ENCODE results near the gene HTR6.

GRCh38 chr1:19710825-19711611 is 46.3 kb downstream of the HTR6 start:
- TF ChIP-seq CTCF (IDR thresholded peaks at IDR 0.05; ENCODE audit: poor library complexity, severe bottlenecking) (no peak), EP300 (conservative IDR thresholded peaks at IDR 0.05; ENCODE audit: poor library complexity, severe bottlenecking) (no peak), REST (IDR thresholded peaks at IDR 0.05; ENCODE audit: borderline replicate concordance) (no peak), POLR2AphosphoS5 (IDR thresholded peaks at IDR 0.05) (no peak), EZH2 (IDR thresholded peaks at IDR 0.05; ENCODE audit: borderline replicate concordance, insufficient read depth, low read length, poor library complexity, severe bottlenecking) (no peak), RAD21 (conservative IDR thresholded peaks at IDR 0.05) (no peak), TAF1 (IDR thresholded peaks at IDR 0.05; ENCODE audit: low read depth) (no peak), SMC3 (conservative IDR thresholded peaks at IDR 0.05; ENCODE audit: poor library complexity) (no peak)

Data from neural cell (in vitro differentiated cells).